Activated T-cell treated with anti-CD3 and anti-CD28 coated beads for 48 hours (primary cell): Measurements from ENCODE around the gene PRRX1.

Experiments used
- DNase-seq: peaks from one replicate; pipeline ENCODE4 v3.0.0-alpha.2; 2020; ENCODE audit warnings: low read depth

PRRX1 gene

GRCh38 chr1:170664828-170665612 lies 1.1 kb downstream of the PRRX1 start:
- no peak for DNase-seq

- no peak for DNase-seq
Measured at GRCh38 chr1:170665629-170666028, 1.7 kb downstream of the PRRX1 start.

- no peak for DNase-seq
Measured at GRCh38 chr1:170666541-170667254, 2.8 kb downstream of the PRRX1 start.

GRCh38 chr1:170668209-170669106 lies 4.5 kb downstream of the PRRX1 start:
- no peak for DNase-seq

GRCh38 chr1:170669107-170669445 lies 5.1 kb downstream of the PRRX1 start:
- DNase-seq = no peak

- no peak for DNase-seq
Measured at GRCh38 chr1:170669586-170670530, 5.9 kb downstream of the PRRX1 start.

GRCh38 chr1:170670802-170671628 lies 7.1 kb downstream of the PRRX1 start:
- no peak for DNase-seq

- no peak for DNase-seq
Measured at GRCh38 chr1:170671629-170671963, 7.7 kb downstream of the PRRX1 start.

GRCh38 chr1:170672316-170672715 lies 8.4 kb downstream of the PRRX1 start:
- no peak for DNase-seq

GRCh38 chr1:170674239-170674638 lies 10.3 kb downstream of the PRRX1 start:
- no peak for DNase-seq

- DNase-seq = no peak
Measured at GRCh38 chr1:170674986-170675385, 11.1 kb downstream of the PRRX1 start.

GRCh38 chr1:170675865-170676264 lies 11.9 kb downstream of the PRRX1 start:
- no peak for DNase-seq

- DNase-seq = no peak
Measured at GRCh38 chr1:170676628-170677027, 12.7 kb downstream of the PRRX1 start.

- DNase-seq = no peak
Measured at GRCh38 chr1:170678027-170678600, 14.2 kb downstream of the PRRX1 start.

- no peak for DNase-seq
Measured at GRCh38 chr1:170680428-170680827, 16.5 kb downstream of the PRRX1 start.

- no peak for DNase-seq
Measured at GRCh38 chr1:170682169-170682568, 18.2 kb downstream of the PRRX1 start.

GRCh38 chr1:170682809-170683208 lies 18.9 kb downstream of the PRRX1 start:
- no peak for DNase-seq

- DNase-seq = no peak
Measured at GRCh38 chr1:170685166-170685565, 21.2 kb downstream of the PRRX1 start.

GRCh38 chr1:170686291-170686690 lies 22.4 kb downstream of the PRRX1 start:
- no peak for DNase-seq

- DNase-seq = no peak
Measured at GRCh38 chr1:170687621-170688020, 23.7 kb downstream of the PRRX1 start.
